Osteocyte (in vitro differentiated cells): Measurements from ENCODE around the gene DAPP1. TPM values are rescaled to one million over a fixed set of nuclear protein-coding genes. Genes with fewer than 3 reads are reported as not detected.

ENCODE experiments used
- DNase-seq: peaks from one replicate; pipeline ENCODE4 v3.0.0; 2021; ENCODE audit warnings: mixed read lengths; ENCODE audit not compliant: unreplicated experiment; ENCODE audit errors: extremely low spot score
- H3K27ac Mint-ChIP-seq: one replicate; pipeline ENCODE4 v1.8.0; 2021; ENCODE audit warnings: mild to moderate bottlenecking, mixed read lengths; ENCODE audit not compliant: unreplicated experiment
- H3K27me3 Mint-ChIP-seq: one replicate; pipeline ENCODE4 v1.8.0; 2021; ENCODE audit warnings: mixed read lengths; ENCODE audit not compliant: unreplicated experiment
- H3K36me3 Mint-ChIP-seq: one replicate; pipeline ENCODE4 v1.8.0; 2021; ENCODE audit warnings: mixed read lengths; ENCODE audit not compliant: unreplicated experiment
- H3K4me1 Mint-ChIP-seq: one replicate; pipeline ENCODE4 v1.8.0; 2021; ENCODE audit warnings: mixed read lengths; ENCODE audit not compliant: unreplicated experiment
- H3K4me3 Mint-ChIP-seq: one replicate; pipeline ENCODE4 v1.8.0; 2021; ENCODE audit warnings: mild to moderate bottlenecking, moderate library complexity, mixed read lengths; ENCODE audit not compliant: unreplicated experiment
- H3K9me3 Mint-ChIP-seq: one replicate; pipeline ENCODE4 v1.8.0; 2021; ENCODE audit warnings: mixed read lengths; ENCODE audit not compliant: unreplicated experiment
- CTCF ChIP-seq: fragments of 200-600 bp; sonication (generic); IDR thresholded peaks from 2 replicates; pipeline ENCODE4 v1.5.0; 2021; ENCODE audit warnings: antibody characterized with exemption, mild to moderate bottlenecking, moderate library complexity
- total RNA-seq: library from RNA; stranded (reverse); gene quantifications from 2 replicates; pipeline ENCODE4 v1.2.1, GENCODE V29; 2021

DAPP1 gene
- total RNA-seq, 1 donor from 2014 or later = not detected

GRCh38 chr4:99879458-99879857 lies 62.8 kb downstream of the DAPP1 start:
- no peak for DNase-seq
- H3K9me3 Mint-ChIP-seq = no peaks in the 10 kb centered on the region
- no peak overlapping the region for H3K27ac Mint-ChIP-seq
- TF ChIP-seq CTCF = no peak
- no peak overlapping the region for H3K4me3 Mint-ChIP-seq
- H3K27me3 Mint-ChIP-seq = no peaks in the 10 kb centered on the region
- H3K36me3 Mint-ChIP-seq = peaks cover 28% of the 10 kb centered on the region
- H3K4me1 Mint-ChIP-seq = no peaks in the 10 kb centered on the region

- peak; percentile 58 for TF ChIP-seq CTCF
- Mint-ChIP-seq H3K36me3 (peaks cover 25% of the 10 kb centered on the region), H3K27ac (no peak overlapping the region), H3K4me3 (no peak overlapping the region), H3K27me3 (no peaks in the 10 kb centered on the region), H3K9me3 (no peaks in the 10 kb centered on the region), H3K4me1 (peaks cover 9% of the 10 kb centered on the region)
- DNase-seq = no peak
Observed at GRCh38 chr4:99885063-99885664, 68.5 kb downstream of the DAPP1 start.

- Mint-ChIP-seq H3K27me3 (no peaks in the 10 kb centered on the region), H3K4me3 (no peak overlapping the region), H3K27ac (no peak overlapping the region), H3K4me1 (peaks cover 10% of the 10 kb centered on the region), H3K9me3 (no peaks in the 10 kb centered on the region), H3K36me3 (peaks cover 23% of the 10 kb centered on the region)
- no peak for DNase-seq
- TF ChIP-seq CTCF = no peak
Observed at GRCh38 chr4:99885687-99886086, 69.1 kb downstream of the DAPP1 start.

GRCh38 chr4:99886146-99886545 lies 69.5 kb downstream of the DAPP1 start:
- no peaks in the 10 kb centered on the region for H3K9me3 Mint-ChIP-seq
- no peaks in the 10 kb centered on the region for H3K27me3 Mint-ChIP-seq
- no peak overlapping the region for H3K4me3 Mint-ChIP-seq
- DNase-seq = no peak
- no peak for TF ChIP-seq CTCF
- H3K4me1 Mint-ChIP-seq = peaks cover 15% of the 10 kb centered on the region
- H3K36me3 Mint-ChIP-seq = peaks cover 21% of the 10 kb centered on the region
- H3K27ac Mint-ChIP-seq = no peak overlapping the region

- Mint-ChIP-seq H3K9me3 (no peaks in the 10 kb centered on the region), H3K36me3 (peaks cover 19% of the 10 kb centered on the region), H3K27me3 (no peaks in the 10 kb centered on the region), H3K4me1 (peaks cover 27% of the 10 kb centered on the region), H3K4me3 (no peak overlapping the region), H3K27ac (no peak overlapping the region)
- no peak for DNase-seq
- no peak for TF ChIP-seq CTCF
Observed at GRCh38 chr4:99887837-99888236, 71.2 kb downstream of the DAPP1 start.
